Ramos (cell line): ENCODE measurements around the gene IP6K2.

ENCODE experiments used
- in situ Hi-C: fragments of 300-500 bp; cut with MboI; formaldehyde crosslinking; loops from one replicate; pipeline ENCODE4 v1.14.3; 2022; ENCODE audit warnings: low sequenced_read_pairs; ENCODE audit not compliant: unreplicated experiment

Gene IP6K2

DNA sequence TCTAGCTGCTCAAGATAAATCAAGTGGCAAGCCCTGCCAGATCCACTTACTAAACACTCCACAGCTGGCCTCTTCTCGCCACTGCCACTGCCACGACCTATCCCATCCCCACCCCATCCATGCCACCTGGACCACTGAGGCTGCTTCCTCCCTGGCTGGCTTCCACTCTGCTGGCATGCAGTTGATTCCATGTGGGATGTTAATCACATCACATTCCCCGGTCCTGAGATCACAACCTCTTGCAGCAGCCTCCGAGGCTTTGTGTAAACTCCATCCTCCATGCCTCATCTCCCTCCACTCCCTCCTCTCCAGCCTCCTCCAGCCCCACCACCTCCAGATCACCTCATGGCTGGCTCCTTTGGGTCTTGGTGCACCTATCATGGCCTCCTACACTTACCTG, 39.0 kb downstream of the IP6K2 start:
- in situ Hi-C loops = no loop called here

GRCh38 chr3:48674505-48674904, 42.5 kb downstream of the IP6K2 start:
- in situ Hi-C loops = no loop called here

GRCh38 chr3:48672522-48672921, 44.5 kb downstream of the IP6K2 start:
- in situ Hi-C loops = no loop called here

- in situ Hi-C loops = no loop called here
Measured at GRCh38 chr3:48664929-48665328, 52.1 kb downstream of the IP6K2 start.

GRCh38 chr3:48664313-48664644, 52.7 kb downstream of the IP6K2 start:
- in situ Hi-C loops = no loop called here

GRCh38 chr3:48663489-48664312, 53.3 kb downstream of the IP6K2 start:
- in situ Hi-C loops = no loop called here

- in situ Hi-C loops = no loop called here
Measured at GRCh38 chr3:48662753-48663488, 54.1 kb downstream of the IP6K2 start, which contains the start of gene CELSR3. CELSR3 (minus strand) TSS chr3:48662886; CDS start chr3:48662634, 252 bp downstream.

DNA sequence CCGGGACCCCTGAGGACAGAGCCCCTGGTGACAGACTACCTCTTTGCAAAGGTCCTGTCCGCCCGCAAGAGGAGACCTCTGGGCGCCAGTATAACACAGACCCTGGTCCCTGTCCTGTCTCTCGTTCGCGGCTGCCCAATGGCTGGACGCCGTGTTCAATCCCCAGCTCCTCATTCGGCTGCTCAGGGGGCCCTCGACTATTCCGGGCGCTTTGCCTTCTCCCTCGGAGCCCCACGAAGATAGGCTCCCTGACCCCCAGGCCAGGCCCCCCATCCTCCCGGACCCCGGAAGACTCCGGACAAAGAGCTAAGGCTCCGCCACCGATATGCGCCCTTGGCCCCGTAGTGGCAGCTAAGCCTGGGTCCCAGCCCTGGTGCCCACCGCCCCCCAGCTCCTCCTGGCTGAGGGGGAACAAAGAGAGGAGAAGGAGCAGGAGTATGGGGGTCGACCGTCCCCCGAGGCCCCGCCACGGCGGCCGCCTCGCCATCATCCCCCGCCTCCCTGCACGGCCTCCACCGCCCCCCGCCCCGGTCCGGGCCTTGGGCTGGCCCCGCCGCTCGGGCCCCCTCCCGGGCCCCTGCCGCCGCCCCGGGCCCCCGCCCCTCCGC, 54.8 kb downstream of the IP6K2 start:
- in situ Hi-C loops = no loop called here

DNA sequence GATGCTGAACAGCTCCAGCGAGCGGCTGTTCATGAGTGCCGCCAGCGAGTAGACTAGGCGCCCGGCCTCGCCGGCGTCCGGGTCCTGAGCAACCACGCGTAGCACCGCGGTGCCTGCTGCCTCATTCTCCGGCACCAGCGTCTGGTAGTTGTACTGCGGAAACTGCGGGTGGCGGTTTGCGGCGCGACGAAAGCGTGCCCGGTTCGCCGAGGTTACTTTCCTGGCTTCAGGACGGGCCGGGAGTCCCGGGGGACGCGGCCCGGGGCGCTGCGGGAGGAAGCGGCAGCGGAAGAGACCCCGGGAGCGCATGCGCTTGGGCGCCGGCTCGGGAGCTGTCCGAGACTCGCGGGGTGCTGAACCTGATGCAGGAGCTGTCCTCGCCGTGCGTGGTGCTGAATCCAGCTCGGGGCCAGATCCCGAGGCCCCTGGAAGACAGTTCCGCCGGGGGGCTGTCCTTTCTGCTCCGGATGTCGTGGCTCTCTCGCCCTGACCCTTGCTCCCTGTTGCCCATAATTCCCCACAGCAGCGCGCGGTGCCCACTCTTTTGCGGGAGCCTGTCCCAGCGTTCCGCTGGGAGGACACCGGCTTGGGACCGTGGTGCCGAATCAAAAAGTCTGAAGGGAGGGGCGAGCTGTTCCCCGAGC, 55.4 kb downstream of the IP6K2 start:
- in situ Hi-C loops = no loop called here

DNA sequence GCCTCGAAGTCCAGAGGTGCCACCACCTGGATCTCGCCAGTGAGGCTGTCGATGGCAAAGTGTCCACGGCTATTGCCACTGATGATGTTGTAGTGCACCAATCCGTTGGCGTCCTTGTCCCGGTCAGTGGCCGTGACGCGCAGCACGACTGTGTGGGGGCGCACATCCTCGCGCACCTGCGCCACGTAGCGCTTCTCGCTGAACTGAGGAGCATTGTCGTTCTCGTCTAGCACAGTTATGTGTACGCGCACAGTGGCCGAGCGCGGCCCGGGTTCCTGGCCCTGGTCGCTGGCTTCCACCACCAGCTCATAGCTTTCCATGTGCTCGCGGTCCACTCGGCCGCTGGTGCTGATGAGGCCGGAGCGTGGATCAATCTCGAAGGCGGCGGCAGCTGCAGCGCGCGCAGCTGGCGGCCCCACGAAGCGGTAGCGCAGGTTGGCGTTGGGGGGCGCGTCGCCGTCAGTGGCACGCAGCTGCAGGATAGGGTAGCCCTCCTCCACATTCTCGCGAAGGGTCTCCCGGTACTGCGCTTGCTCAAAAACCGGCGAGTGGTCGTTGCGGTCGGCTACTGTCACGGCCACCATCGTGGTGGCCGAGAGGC, 56.1 kb downstream of the IP6K2 start:
- in situ Hi-C loops = no loop called here

GRCh38 chr3:48656841-48657281, 60.2 kb downstream of the IP6K2 start:
- in situ Hi-C loops = no loop called here

GRCh38 chr3:48656061-48656840, 60.8 kb downstream of the IP6K2 start:
- in situ Hi-C loops = no loop called here

GRCh38 chr3:48655606-48656005, 61.4 kb downstream of the IP6K2 start:
- in situ Hi-C loops = no loop called here

DNA sequence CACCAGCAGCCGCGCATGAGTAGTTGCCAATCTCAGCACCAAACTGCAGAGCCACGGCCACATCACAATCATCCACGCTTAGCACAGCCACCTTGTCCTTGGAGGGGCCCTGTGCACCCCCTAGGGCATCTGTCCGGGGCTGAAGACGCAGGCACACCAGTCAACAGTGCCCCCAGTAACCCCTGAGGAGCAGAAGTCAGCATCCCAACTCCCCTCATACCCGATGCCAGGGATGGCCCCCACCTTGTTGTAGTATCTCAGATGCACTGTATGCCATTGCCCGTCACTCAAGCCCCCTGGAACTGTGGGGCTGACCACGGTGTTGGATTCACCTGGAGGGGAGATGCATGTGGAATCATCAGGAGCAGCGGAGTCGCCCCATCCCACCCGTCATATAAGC, 62.0 kb downstream of the IP6K2 start:
- in situ Hi-C loops = no loop called here

- in situ Hi-C loops = no loop called here
Measured at GRCh38 chr3:48652923-48653715, 63.9 kb downstream of the IP6K2 start.

GRCh38 chr3:48651771-48652170, 65.2 kb downstream of the IP6K2 start:
- in situ Hi-C loops = no loop called here

GRCh38 chr3:48650723-48651122, 66.3 kb downstream of the IP6K2 start:
- in situ Hi-C loops = no loop called here

- in situ Hi-C loops = no loop called here
Measured at GRCh38 chr3:48648188-48648850, 68.7 kb downstream of the IP6K2 start.
